GM18519 (cell line): ENCODE measurements around the gene SPIRE1.
"Not testable (repeated sequence)": the region's sequence is repeated elsewhere in the genome, so short reads cannot be mapped to it uniquely, and the experiment has no call there.

Source experiments
- ATAC-seq: cut with Tn5 transposase; IDR thresholded peaks from one replicate; pipeline ENCODE4 v1.9.1; 2021; ENCODE audit warnings: mild to moderate bottlenecking, moderate library complexity; ENCODE audit not compliant: unreplicated experiment, low FRiP score

SPIRE1 gene

DNA sequence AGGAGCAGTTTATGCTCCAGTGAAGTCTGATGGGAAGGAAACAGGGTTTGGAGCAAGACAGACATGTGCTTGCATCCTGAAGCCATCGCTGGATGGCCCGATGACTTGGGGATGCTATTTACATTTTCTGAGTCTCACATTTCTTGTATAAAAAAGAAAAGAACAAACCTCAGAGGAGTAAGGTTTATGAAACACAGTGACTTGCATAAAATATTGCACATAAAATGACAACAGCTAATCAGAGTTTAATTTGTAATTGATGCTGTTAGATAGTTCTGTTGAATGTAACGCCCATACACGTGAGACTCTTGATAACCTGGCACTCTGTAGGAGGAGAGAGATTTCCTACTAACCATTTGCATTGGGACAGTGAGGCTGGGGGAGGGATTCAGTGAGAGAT, 233.7 kb downstream of the SPIRE1 start:
- ATAC-seq, result no peak

DNA sequence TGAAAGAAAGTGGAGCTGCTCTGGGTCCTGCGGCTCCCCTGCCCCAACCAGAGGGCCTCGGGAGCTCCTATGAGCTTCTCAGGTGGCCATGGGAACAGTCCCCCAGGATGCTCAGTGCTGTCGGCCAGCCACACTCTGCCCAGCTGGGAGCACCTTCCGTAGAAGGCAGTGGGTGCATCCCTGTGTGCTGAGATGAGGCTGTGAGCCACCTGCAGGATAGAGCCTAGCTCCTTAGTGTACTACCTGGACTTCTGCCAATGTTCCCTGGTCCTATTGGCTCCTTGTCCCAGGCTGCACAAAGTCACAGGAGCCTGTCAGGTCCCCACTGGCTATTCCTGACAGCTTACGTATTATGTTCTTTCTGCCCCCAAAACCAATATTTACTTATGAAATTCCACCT, 234.1 kb downstream of the SPIRE1 start:
- no peak for ATAC-seq

DNA sequence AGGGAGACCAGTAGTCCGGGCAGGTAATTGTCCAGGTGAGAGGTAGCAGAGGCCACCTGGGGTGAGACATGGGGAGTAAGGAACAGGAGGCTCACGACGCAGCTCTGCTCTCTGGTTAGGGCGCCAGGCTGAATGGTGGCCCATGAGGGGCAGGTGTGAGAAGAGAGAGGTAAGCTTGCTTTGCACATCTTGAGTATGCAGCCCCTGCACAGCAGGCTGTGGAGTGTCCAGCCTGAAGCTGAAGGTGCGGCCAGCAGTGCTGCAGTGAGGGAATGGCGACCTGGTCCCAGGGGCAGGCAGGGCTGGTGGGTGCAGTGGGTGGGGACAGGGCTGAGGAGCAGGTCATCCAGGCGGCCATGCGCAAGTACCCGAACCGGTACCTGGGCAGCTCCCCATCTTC, 234.5 kb downstream of the SPIRE1 start:
- no peak for ATAC-seq

DNA sequence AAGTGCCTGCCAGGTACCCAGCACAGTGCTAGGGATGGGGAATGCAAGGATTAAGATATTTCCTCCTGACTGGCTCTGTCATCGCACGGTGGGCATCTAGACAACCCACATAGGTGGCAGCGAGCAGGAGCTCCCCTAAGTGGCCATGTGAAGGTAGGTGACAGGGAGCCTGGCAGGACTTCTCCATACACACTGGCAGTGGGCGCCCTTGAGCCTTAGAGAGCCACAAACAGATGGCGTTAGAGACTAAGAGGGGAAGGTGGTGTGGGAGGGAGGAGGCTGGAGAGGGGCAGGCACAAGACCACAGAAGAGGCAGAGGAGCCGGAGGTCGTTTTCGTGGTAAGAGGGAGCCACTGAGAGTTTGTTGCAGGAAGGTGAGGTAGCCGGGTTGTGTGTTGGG, 235.0 kb downstream of the SPIRE1 start:
- no peak for ATAC-seq

DNA sequence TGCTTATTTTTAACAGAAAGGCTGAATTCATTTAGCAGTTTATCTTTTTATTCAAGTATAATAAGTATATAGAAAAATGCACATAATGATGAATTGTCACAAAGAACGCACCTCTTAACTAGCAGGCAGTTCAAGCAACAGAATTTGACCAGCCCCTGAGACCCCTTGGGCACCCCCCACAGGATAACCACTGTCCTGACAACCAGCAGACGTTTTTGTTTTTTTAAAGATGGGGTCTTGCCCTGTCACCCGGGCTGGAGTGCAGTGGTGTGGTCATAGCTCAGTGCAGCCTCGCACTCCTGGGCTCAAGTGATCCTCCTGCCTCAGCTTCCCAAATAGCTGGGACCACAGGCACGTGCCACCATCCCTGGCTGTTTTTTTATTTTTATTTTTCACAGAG, 236.2 kb downstream of the SPIRE1 start:
- ATAC-seq, result no peak

DNA sequence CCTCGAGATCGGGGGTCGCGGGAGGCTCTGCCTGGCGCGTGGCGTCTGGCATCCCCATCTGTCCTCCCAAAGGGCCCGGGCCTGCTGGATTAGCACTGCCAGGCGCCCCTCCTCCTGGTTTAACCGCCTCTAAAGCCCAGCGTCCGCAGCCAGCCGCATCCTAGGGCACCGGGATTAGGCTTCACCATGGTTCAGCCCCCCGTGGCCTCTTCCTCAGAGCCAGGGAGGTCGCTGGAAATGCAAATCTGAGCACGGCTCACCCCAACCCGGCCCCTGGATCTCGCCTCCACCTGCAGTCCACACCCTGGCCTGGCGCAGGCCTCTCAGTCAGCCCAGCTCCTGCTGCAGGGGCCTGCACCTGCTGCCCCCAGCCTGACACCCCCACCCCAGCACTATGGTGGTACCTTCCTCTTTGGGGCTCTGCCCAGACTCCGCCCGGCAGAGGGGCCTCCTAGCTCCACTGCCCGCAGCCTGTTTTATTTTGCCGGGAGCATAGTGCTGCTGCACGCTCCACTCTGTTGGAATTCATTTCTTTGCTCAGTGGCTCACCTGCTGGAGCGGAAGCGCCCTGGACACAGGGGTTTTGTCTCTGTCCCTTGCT, 237.0 kb downstream of the SPIRE1 start:
- ATAC-seq, result no peak

DNA sequence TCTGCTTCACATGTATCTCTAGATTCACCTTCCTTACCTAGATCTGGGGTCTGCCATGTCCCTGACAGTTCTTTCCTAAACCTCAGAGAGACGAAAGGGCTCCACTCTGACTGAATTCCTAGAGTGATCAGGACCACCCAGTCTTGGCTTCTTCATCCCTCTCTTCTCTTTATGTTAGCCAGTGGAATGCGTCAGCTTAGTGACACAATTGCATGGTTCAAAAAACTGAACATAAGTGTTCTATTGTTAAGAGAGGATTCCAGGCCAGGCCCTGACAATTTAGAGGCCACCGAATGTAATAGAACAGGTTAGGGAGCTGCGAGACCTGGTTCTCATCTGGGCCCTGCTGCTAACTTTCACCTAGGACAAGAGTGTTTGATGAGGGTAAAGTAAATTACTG, 240.2 kb downstream of the SPIRE1 start:
- no peak for ATAC-seq

DNA sequence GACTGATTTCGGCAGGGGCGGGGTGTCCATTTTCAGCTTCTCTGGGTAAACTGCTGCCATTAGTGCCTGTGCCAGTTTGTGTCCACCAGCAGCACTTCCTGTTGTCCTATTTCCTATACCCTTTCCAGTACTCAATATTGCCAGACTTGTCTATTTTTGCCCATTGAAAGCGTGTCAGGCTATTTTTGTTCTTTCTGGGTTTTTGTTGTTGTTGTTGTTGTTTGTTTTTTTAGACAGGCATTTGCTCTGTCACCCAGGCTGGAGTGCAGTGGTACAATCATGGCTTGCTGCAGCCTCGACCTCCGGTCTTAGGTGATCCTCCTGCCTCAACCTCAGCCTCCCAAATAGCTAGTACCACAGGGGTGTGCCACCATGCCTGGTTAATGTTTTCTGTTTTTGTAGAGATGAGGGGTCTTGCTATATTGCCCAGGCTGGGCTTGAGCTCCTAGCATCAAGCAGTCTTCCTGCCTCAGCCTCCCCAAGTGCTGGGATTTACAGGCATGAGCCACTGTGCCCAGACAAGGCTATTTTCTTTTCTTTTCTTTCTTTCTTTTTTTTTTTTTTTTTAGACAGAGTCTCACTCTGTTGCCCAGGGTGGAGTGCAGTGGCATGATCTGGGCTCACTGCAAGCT, 241.7 kb downstream of the SPIRE1 start:
- ATAC-seq, result no peak

DNA sequence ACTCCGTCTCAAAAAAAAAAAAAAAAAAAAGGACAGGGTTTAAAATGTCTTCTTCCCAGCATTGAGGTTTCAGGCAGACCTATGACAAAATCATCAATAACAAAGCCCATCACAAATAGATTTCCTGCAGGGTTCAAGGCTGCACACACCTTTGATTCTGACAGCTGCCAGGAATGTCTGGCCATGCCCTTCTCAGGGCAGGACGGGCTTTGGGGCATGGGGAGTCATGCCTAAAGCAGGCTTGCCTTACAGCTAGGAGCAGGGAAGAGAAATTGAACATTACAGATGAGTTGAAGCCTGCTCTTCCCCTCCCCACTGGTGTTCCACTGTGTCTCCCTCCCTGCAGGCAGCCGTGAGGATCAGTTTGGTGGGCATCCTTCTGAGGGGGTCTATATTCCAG, 246.5 kb downstream of the SPIRE1 start:
- no peak for ATAC-seq

DNA sequence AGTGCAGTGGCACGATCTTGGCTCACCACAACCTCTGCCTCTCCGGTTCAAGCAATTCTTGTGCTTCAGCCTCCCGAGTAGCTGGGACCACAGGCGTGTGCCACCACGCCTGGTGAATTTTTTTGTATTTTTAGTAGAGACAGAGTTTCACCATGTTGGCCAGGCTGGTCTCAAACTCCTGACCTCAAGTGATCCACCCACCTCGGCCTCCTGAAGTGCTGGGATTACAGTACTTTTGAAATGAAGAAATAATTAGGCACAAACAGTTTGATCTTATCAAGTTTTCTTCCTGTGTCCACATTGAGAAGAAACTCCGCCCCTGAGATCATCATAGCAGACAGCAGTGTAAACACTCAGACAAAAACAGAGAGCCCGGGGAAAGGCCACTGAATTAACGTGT, 247.2 kb downstream of the SPIRE1 start:
- ATAC-seq, result not testable (repeated sequence)

DNA sequence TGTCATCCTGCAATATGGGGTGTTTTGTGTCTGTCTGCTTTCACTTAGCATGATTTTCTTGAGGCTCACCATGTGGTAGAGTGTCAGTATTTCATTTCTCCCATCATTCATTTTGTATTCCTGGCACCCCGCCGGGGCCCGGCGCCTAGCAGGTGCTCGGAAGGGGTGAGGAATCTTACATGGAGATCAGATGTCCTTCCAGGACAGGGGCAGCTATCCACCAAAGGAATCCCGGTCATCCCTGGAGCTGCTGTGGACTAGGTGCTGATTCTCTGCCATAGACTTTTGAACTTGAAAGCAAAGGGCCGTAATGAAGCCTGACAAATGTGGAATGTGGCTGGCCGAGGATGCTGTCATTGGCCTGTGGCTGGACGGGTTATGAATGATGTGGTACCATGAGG, 247.8 kb downstream of the SPIRE1 start:
- ATAC-seq, result no peak

DNA sequence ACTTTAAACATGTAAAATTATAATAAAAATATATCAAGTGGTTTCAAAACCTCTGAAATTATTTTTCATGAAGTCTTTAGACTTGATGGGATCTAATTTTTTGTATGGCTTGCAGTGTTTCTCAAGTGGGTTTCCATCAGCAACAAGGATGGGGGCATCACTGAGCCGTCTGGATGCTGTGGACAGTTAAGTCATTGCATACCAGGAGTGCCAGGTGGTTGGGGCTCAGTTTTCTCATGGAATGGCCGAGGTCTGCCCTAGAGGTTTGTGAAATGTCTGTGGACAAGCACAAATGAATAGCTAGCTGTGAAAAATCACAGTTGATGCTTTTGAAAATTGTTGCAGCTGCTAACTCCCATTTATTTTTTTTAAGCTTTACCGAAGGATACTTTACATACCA, 248.4 kb downstream of the SPIRE1 start:
- ATAC-seq, result no peak

DNA sequence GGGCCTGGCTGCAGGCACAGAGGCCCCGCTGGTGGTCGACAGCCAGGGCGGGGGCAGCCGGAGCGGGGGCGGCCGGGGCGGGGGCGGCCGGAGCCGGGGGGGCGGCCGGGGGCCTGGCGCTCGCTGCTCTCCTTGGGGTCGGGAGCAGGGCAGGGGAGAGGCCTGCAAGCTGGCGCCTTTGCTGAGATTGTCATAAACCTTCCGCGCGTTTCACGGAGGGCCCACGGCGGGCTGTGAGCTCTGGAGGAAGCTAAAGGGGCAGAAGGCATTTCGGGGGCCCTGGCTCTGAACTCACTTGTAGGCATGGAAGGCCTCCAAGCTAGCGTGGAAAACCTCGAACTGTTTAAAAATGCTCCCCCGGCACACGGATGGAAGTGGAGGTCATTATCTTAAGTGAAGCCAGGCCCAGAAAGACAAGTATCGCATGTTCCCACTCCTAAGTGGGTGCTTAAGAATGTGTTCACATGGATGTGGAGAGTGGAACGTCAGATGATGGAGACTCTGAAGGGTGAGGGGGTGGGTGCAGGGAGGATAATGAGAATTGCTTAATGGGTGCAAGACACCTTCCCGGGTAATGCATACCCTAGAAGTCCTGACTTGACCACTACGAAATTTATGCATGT, 249.5 kb downstream of the SPIRE1 start:
- no peak for ATAC-seq

DNA sequence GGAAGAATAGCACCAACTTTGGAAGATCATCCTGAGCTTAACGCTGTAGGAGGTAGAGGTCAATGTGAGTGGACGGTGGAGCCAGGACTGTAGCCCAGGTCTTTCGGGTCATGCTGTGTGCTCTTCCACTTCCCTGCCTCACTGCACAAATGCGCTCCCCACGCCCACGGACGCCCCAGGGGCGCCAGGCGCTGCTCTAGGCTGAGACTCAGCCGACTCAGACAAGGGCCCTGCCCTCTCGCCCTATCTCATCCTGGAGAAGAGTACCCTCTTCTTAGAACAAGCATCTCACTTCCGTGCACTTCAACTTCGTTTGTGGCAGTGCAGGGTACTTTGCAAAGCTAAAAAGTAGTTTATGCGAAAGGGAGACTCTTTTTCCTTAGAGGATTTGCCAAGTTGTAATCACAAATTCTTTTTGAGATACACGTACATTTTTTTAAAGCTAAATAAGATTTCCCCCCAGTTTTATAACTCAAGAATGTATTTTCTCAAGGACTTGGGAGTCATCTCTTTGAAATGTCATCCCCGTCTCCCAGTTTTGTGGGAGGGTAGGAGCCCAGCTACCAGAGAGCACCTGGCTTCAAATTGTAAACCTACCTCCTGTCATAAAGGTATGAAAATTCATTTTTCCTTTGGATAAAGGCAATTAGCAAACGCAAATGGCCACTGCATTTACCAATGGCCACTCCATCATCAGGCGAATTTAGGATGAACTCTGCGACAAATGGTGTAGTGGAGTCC, 251.4 kb downstream of the SPIRE1 start:
- ATAC-seq, result no peak

DNA sequence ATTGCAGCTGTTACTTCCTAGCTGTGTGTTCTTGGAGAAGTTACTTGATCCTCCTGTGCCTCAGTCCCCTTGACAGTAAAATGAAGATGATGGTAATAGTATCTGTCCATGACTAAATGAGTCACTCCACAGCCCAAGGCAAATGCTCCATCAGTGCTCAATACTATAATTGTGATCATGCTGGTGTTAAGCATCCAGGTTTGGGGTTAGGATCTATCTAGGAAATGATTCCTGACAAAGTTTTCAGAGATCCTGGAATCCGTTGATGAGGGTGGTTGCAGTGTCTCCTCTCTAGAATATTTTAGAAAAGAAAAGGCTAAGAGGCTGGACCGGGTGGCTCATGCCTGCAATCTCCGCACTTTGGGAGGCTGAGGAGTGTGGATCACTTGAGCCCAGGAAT, 252.8 kb downstream of the SPIRE1 start:
- ATAC-seq, result no peak

DNA sequence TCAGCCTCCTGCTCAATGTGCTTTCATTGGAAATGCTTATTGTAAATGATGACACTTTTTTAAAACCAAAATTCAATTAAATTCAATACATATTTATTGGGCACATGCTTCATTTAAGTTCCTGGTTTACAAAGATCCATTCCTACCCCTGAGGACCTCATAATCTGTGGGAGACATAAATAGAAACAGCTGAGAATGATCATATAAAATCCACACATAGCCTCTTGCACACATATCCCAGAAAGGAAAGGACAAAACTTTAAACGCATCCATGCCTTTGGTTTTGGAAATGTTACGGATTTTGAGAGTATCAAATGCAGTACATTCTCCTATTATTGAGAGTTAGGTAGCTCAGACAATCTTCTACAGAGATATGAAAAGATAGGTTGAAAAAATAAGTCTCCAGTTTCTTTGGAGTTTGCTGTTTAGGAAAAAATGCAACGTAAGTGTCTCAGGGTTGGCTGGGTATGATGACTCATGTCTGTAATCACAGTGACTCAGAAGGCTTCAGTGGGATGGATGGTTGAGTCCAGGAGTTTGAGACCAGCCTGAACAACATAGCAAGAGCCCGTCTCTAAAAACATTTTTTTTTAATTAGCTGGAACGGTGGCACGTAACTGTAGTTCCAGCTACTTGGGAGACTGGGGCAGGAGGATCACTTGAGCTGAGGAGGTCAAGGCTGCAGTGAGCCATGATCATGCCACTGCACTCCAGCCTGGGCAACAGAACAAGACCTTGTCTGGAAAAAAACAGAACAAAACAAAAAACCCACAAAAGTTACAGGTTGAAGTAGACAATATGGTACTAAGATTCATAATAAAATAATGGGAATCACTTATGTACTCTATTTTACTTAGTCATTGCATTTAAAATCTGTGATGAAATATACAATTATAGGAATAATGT, 254.1 kb downstream of the SPIRE1 start:
- no peak for ATAC-seq

DNA sequence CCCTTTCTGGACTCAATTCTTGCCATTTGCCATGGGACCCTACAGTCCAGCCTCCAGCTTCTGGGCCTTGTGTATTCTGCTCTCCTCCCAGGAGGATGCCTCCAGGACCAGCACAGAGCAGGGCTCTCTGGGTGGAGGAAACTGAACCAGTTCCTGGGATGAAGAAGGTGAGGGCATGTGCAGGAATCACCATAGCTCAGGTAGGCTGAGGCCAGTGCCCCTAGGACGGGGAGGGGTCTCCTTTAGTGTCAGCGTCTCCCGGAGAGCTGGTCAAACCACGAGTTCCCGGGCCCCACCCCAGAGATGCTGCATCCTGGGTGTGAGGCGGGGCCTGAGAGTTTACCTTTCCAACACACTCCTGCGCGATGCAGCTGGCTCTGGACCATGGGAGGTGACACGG, 256.0 kb downstream of the SPIRE1 start:
- no peak for ATAC-seq

DNA sequence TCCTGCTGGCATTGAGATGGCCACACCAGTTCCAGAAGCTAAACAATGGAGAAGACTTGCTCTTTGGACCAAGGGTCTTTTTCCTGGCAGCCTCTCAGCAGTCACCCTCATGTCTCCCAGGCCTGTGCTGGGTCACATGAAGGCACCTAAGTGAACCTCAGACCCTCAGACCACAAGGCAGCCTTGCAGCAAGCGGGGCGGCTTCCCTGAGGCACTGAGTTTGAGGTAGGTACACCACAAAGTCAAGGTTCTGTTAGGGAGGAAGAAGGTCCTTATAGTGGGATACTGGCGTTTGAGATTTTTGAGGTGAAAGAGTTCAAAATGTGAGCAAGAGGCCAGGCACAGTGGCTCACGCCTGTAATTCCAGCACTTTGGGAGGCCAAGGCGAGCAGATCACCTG, 258.7 kb downstream of the SPIRE1 start:
- no peak for ATAC-seq

DNA sequence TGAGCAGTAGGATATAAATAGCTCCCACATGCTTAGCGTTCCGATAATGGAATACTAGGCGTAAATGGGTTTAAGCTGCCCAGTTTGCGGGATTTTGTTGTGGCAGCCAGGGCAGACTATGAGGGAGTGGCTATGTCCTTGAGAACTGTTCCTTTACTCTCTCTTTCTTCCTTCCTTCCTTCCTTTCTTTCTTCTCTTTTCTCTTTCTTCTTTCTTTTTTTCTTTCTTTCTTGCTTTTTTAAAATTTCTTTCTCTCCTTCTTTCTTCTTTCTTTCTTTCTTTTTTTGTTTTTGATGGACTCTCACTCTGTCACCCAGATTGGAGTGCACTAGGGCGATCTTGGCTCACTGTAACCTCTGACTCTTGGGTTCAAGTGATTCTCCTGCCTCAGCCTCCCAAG, 259.3 kb downstream of the SPIRE1 start:
- ATAC-seq, result no peak

DNA sequence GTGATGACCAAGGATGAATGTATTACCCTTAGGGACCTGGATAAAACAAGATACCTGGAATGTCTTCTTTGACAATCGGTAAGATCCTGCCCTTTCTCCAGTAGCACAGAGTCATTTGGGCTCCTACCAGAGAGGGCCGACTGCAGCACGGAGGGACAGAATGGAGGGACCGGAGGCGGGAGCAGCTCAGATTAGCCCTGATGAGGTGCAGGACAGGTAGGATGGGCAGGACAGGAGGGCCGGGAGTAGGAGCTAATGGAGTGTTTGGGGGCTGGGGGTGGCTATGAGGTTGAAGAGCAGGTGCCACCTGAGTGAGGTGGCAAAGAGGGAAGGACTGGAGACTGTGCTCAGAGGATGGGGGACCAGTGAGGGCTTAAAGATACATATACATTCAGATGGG, 260.1 kb downstream of the SPIRE1 start:
- no peak for ATAC-seq

DNA sequence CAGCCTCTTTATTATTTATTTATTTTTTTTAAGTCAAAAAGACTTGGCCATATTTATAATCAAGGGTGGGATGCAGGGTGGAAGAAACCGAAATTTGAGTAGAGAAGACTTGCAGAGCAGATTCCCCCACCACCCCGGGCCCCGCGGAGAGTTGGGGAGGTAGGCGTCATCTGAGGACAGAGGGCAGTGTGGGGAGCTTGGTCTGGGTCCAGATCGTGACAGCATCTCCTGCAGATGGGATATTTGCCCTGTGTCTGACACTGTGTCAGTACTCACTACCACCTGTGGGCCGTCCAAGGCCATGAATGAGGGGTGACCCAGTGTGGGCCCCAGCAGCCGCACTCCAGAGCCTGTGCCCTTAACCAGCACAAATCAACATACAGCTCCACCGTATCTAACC, 260.7 kb downstream of the SPIRE1 start:
- no peak for ATAC-seq
